Stimulated activated CD4-positive, alpha-beta T cell treated with anti-CD3 and anti-CD28 coated beads, TNF-alpha, amount 100 ng/mL, for 48 hours (primary cell): ENCODE measurements around the gene PNMA6A.
"Not testable (repeated sequence)": the region's sequence is repeated elsewhere in the genome, so short reads cannot be mapped to it uniquely, and the experiment has no call there.

ENCODE experiments used
- DNase-seq, 3 donors: peaks; one replicate each; pipeline ENCODE4 v3.0.0-alpha.2; 2020; ENCODE audit warnings: low read depth in 3 of 3

The PNMA6A gene

GRCh38 chrX:153075366-153075765 is 3.1 kb downstream of the PNMA6A start:
- DNase-seq = no peak

- not testable (repeated sequence) for DNase-seq
Measured at GRCh38 chrX:153077437-153078135, 5.3 kb downstream of the PNMA6A start.

- not testable (repeated sequence) for DNase-seq
Measured at GRCh38 chrX:153083238-153083923, 11.1 kb downstream of the PNMA6A start.

GRCh38 chrX:153102418-153102817 is 30.2 kb downstream of the PNMA6A start:
- DNase-seq = no peak

GRCh38 chrX:153104959-153105358 is 32.7 kb downstream of the PNMA6A start:
- not testable (repeated sequence) for DNase-seq

- not testable (repeated sequence) for DNase-seq
Measured at GRCh38 chrX:153106092-153106801, 34.0 kb downstream of the PNMA6A start.

GRCh38 chrX:153110735-153111134 is 38.5 kb downstream of the PNMA6A start:
- not testable (repeated sequence) for DNase-seq

GRCh38 chrX:153113851-153114250 is 41.6 kb downstream of the PNMA6A start:
- DNase-seq = not testable (repeated sequence)

- not testable (repeated sequence) for DNase-seq
Measured at GRCh38 chrX:153117754-153118153, 45.5 kb downstream of the PNMA6A start.

- not testable (repeated sequence) for DNase-seq
Measured at GRCh38 chrX:153120230-153120629, 48.0 kb downstream of the PNMA6A start.

GRCh38 chrX:153123468-153123867 is 51.2 kb downstream of the PNMA6A start:
- not testable (repeated sequence) for DNase-seq
